DMS153 (cell line): ENCODE data around the gene HOXA9.

Experiments used
- DNase-seq: peaks from one replicate; lab custom pipeline; 2025; lab: John Stamatoyannopoulos, UW

HOXA9 gene

GRCh38 chr7:27126596-27127327, 38.6 kb downstream of the HOXA9 start:
- no peak for DNase-seq

GRCh38 chr7:27125986-27126394, 39.3 kb downstream of the HOXA9 start:
- no peak for DNase-seq

GRCh38 chr7:27124902-27125689, 40.2 kb downstream of the HOXA9 start:
- no peak for DNase-seq

- no peak for DNase-seq
Measured at GRCh38 chr7:27124096-27124901, 41.0 kb downstream of the HOXA9 start.

- DNase-seq = no peak
Measured at GRCh38 chr7:27123477-27124053, 41.8 kb downstream of the HOXA9 start.

GRCh38 chr7:27123007-27123476, 42.3 kb downstream of the HOXA9 start:
- DNase-seq = no peak

- no peak for DNase-seq
Measured at GRCh38 chr7:27122077-27122910, 43.0 kb downstream of the HOXA9 start.

GRCh38 chr7:27121684-27122076, 43.7 kb downstream of the HOXA9 start:
- DNase-seq = no peak

- no peak for DNase-seq
Measured at GRCh38 chr7:27119412-27119911, 45.9 kb downstream of the HOXA9 start.

- DNase-seq = no peak
Measured at GRCh38 chr7:27118580-27118979, 46.8 kb downstream of the HOXA9 start.

- DNase-seq = no peak
Measured at GRCh38 chr7:27117887-27118491, 47.3 kb downstream of the HOXA9 start.

GRCh38 chr7:27116962-27117886, 48.1 kb downstream of the HOXA9 start:
- no peak for DNase-seq

- DNase-seq = no peak
Measured at GRCh38 chr7:27116031-27116961, 49.0 kb downstream of the HOXA9 start.

- DNase-seq = no peak
Measured at GRCh38 chr7:27115221-27116026, 49.9 kb downstream of the HOXA9 start.

GRCh38 chr7:27114881-27115220, 50.5 kb downstream of the HOXA9 start:
- DNase-seq = no peak

- DNase-seq = no peak
Measured at GRCh38 chr7:27113991-27114769, 51.2 kb downstream of the HOXA9 start.
